Natural killer cell (primary cell): ENCODE data around the gene STMN1. TPM values are rescaled to one million over a fixed set of nuclear protein-coding genes. Genes with fewer than 3 reads are reported as not detected.

ENCODE experiments used
- ATAC-seq, 3 donors: fragments of 150-1000 bp in 2 of 3; fragments of 200-7000 bp in 1 of 3; cut with Tn5 transposase; 1 replicate in 1 of 3; 2 replicates in 2 of 3; pipeline ENCODE4 v1.10.0; 2021; ENCODE audit warnings: mild to moderate bottlenecking in 2 of 3, moderate library complexity in 2 of 3
- DNase-seq, 2 donors: peaks; one replicate each; pipeline versions ENCODE4 v3.0.0 to v3.0.0-alpha.2; 2013 to 2021; ENCODE audit warnings: mixed read lengths in 1 of 2
- H3K27ac ChIP-seq: one replicate; pipeline ENCODE4 v1.5.1; 2013; ENCODE audit warnings: mild to moderate bottlenecking, low read length
- H3K27me3 ChIP-seq: one replicate; pipeline ENCODE4 v1.6.1; 2013; ENCODE audit warnings: low read length; ENCODE audit not compliant: control insufficient read depth, insufficient read depth
- H3K36me3 ChIP-seq: one replicate; pipeline ENCODE4 v1.6.1; 2013; ENCODE audit warnings: low read length; ENCODE audit not compliant: control insufficient read depth, insufficient read depth
- H3K4me1 ChIP-seq: one replicate; pipeline ENCODE4 v1.6.1; 2013; ENCODE audit warnings: low read length; ENCODE audit not compliant: control insufficient read depth, insufficient read depth
- H3K4me3 ChIP-seq: one replicate; pipeline ENCODE4 v1.5.1; 2013; ENCODE audit warnings: low read length
- H3K9me3 ChIP-seq: one replicate; pipeline ENCODE4 v1.6.1; 2013; ENCODE audit warnings: low read length; ENCODE audit not compliant: control insufficient read depth, insufficient read depth
- H3K27ac Mint-ChIP-seq, 2 donors: one replicate each; pipeline ENCODE4 v1.8.0; 2022; ENCODE audit warnings: mild to moderate bottlenecking in 2 of 2, mixed read lengths in 2 of 2, moderate library complexity in 1 of 2
- H3K27me3 Mint-ChIP-seq, 2 donors: one replicate each; pipeline ENCODE4 v1.8.0; 2022; ENCODE audit warnings: low read depth in 2 of 2, mixed read lengths in 2 of 2
- H3K36me3 Mint-ChIP-seq: one replicate; pipeline ENCODE4 v1.8.0; 2022; ENCODE audit warnings: mixed read lengths
- H3K4me1 Mint-ChIP-seq, 2 donors: one replicate each; pipeline ENCODE4 v1.8.0; 2022; ENCODE audit warnings: mixed read lengths in 2 of 2
- H3K4me3 Mint-ChIP-seq: one replicate; pipeline ENCODE4 v1.8.0; 2022; ENCODE audit warnings: mild to moderate bottlenecking, moderate library complexity, mixed read lengths
- H3K9me3 Mint-ChIP-seq, 2 donors: one replicate each; pipeline ENCODE4 v1.8.0; 2022; ENCODE audit warnings: mixed read lengths in 2 of 2
- CTCF ChIP-seq: fragments of 200-600 bp; IDR thresholded peaks from one replicate; pipeline ENCODE4 v1.8.0; 2022; ENCODE audit warnings: antibody characterized with exemption
- WGBS: methylation state at CpG from one replicate; pipeline ENCODE4 v1.1.7; 2013; ENCODE audit warnings: missing lambda C conversion rate; ENCODE audit not compliant: insufficient coverage; 5-methylcytosine and 5-hydroxymethylcytosine counted together
- intact Hi-C: fragments of 100-400 bp; cut with micrococcal nuclease; formaldehyde crosslinking; loops from one replicate; pipeline ENCODE4 v1.14.2; 2022
- total RNA-seq, 4 donors: library from RNA; stranded (reverse); fragments of 120-200 nt in 1 of 4; gene quantifications; one replicate each; pipeline versions ENCODE4 v1.2.3 to v1.2.4, GENCODE V29; 2013 to 2022

STMN1 gene
- total RNA-seq, 3 donors from 2014 or later (not counting 1 experiment from before 2014, with no cell fraction given): 26.6 to 41.0 (median 35.2) TPM

GRCh38 chr1:25926731-25927496, 20.7 kb upstream of the STMN1 start:
- no peak for ATAC-seq

GRCh38 chr1:25924454-25924853, 18.2 kb upstream of the STMN1 start:
- Histone ChIP-seq H3K4me1 (peaks cover 16% of the 10 kb centered on the region), H3K27ac (no peak overlapping the region), H3K4me3 (no peak overlapping the region), H3K9me3 (no peaks in the 10 kb centered on the region), H3K27me3 (peaks cover 5% of the 10 kb centered on the region), H3K36me3 (no peaks in the 10 kb centered on the region)
- no peaks in the 10 kb centered on the region for H3K27me3 Mint-ChIP-seq
- H3K4me3 Mint-ChIP-seq: no peak overlapping the region
- peaks cover 21 to 24% of the 10 kb centered on the region in 2 donors for H3K4me1 Mint-ChIP-seq
- no peaks in the 10 kb centered on the region for H3K9me3 Mint-ChIP-seq
- intact Hi-C loops: no loop called here
- WGBS: 80% methylated on average over 1 of the region's 2 CpGs
- H3K36me3 Mint-ChIP-seq: no peaks in the 10 kb centered on the region
- DNase-seq (no peak), ATAC-seq (no peak)
- no peak for TF ChIP-seq CTCF
- H3K27ac Mint-ChIP-seq: no peak overlapping the region

More at GRCh38 chr1:25926731-25927496, 20.7 kb upstream of the STMN1 start:
- Histone ChIP-seq H3K27ac (no peak overlapping the region), H3K27me3 (peaks cover 5% of the 10 kb centered on the region), H3K36me3 (no peaks in the 10 kb centered on the region), H3K4me1 (peaks cover 16% of the 10 kb centered on the region), H3K9me3 (no peaks in the 10 kb centered on the region), H3K4me3 (no peak overlapping the region)
- Mint-ChIP-seq H3K4me3 (no peak overlapping the region), H3K4me1 (peaks cover 13 to 14% of the 10 kb centered on the region in 2 donors), H3K27ac (no peak overlapping the region), H3K9me3 (no peaks in the 10 kb centered on the region), H3K27me3 (no peaks in the 10 kb centered on the region), H3K36me3 (no peaks in the 10 kb centered on the region)
- no peak for TF ChIP-seq CTCF
- no peak for DNase-seq
- 85% methylated on average over 13 of the region's 13 CpGs for WGBS
- intact Hi-C loops: no loop called here

- peak overlapping the region in 1 of 2 donors; percentile 83 for H3K27ac Mint-ChIP-seq
- Histone ChIP-seq H3K9me3 (no peaks in the 10 kb centered on the region), H3K36me3 (no peaks in the 10 kb centered on the region), H3K27me3 (peaks cover 5% of the 10 kb centered on the region), H3K4me1 (peaks cover 24% of the 10 kb centered on the region), H3K4me3 (peak overlapping the region; percentile 44), H3K27ac (peak overlapping the region; percentile 46)
- no peaks in the 10 kb centered on the region for H3K27me3 Mint-ChIP-seq
- WGBS: 1% methylated on average over 31 of the region's 32 CpGs
- DNase-seq (peak in 1 of 2 donors; percentile 46), ATAC-seq (peak in 2 of 3 donors; percentile 32 to 37)
- H3K4me3 Mint-ChIP-seq: peak overlapping the region; percentile 82
- no peaks in the 10 kb centered on the region for H3K36me3 Mint-ChIP-seq
- intact Hi-C loops: no loop called here
- H3K9me3 Mint-ChIP-seq: no peaks in the 10 kb centered on the region
- no peak for TF ChIP-seq CTCF
- H3K4me1 Mint-ChIP-seq: peaks cover 24 to 31% of the 10 kb centered on the region in 2 donors
These were observed 16.8 kb upstream of the STMN1 start for GRCh38 chr1:25922971-25923552.
